Activated CD4-positive, alpha-beta T cell treated with anti-CD3 and anti-CD28 coated beads for 36 hours (primary cell): ENCODE measurements around the gene POLE. TPM values are rescaled to one million over a fixed set of nuclear protein-coding genes. Genes with fewer than 3 reads are reported as not detected.
A peak's percentile ranks its signal among the peaks of the same experiment; 100 is the strongest.

Experiments used
- ATAC-seq: fragments of 200-7000 bp; cut with Tn5 transposase; one replicate; pipeline ENCODE4 v1.10.0; 2021; ENCODE audit warnings: mild to moderate bottlenecking, moderate library complexity
- CTCF ChIA-PET: fragments of 350-600 bp; sonication (Branson Sonifier 250); formaldehyde crosslinking; loops from one replicate; lab custom pipeline; 2021; ENCODE audit warnings: antibody characterized with exemption; lab: Charles Lee
- POLR2A ChIA-PET: fragments of 350-600 bp; sonication (Branson Sonifier 250); formaldehyde crosslinking; loops from one replicate; lab custom pipeline; 2021; ENCODE audit warnings: antibody characterized with exemption, inconsistent platforms; lab: Charles Lee
- DNase-seq: peaks from one replicate; pipeline ENCODE4 v3.0.0-alpha.2; 2020
- H3K27ac Mint-ChIP-seq: one replicate; pipeline ENCODE4 v1.8.0; 2021; ENCODE audit warnings: mixed read lengths
- H3K27me3 Mint-ChIP-seq: one replicate; pipeline ENCODE4 v1.8.0; 2021; ENCODE audit warnings: mixed read lengths
- H3K36me3 Mint-ChIP-seq: one replicate; pipeline ENCODE4 v1.8.0; 2021; ENCODE audit warnings: low read depth, mixed read lengths
- H3K4me1 Mint-ChIP-seq: one replicate; pipeline ENCODE4 v1.8.0; 2021; ENCODE audit warnings: mixed read lengths
- H3K4me3 Mint-ChIP-seq: one replicate; pipeline ENCODE4 v1.8.0; 2021; ENCODE audit warnings: mild to moderate bottlenecking, moderate library complexity, mixed read lengths
- H3K9me3 Mint-ChIP-seq: one replicate; pipeline ENCODE4 v1.8.0; 2021; ENCODE audit warnings: low read depth, mixed read lengths
- intact Hi-C, 2 experiments: fragments of 100-400 bp; cut with DNase I in 1 of 2; cut with micrococcal nuclease in 1 of 2; formaldehyde crosslinking; loops; one replicate each; pipeline versions ENCODE4 v1.14.2 to v1.15.1; 2022 to 2024; cut with DNase I, micrococcal nuclease
- total RNA-seq, 2 experiments: library from RNA; stranded (reverse); gene quantifications; one replicate each; pipeline ENCODE4 v1.2.3, GENCODE V29; 2021

The POLE gene
- total RNA-seq, 2 experiments from 2014 or later, result 121 to 124 TPM

GRCh38 chr12:132672678-132673077 lies 14.5 kb downstream of the POLE start:
- peaks cover 63% of the 10 kb centered on the region for H3K36me3 Mint-ChIP-seq

DNA sequence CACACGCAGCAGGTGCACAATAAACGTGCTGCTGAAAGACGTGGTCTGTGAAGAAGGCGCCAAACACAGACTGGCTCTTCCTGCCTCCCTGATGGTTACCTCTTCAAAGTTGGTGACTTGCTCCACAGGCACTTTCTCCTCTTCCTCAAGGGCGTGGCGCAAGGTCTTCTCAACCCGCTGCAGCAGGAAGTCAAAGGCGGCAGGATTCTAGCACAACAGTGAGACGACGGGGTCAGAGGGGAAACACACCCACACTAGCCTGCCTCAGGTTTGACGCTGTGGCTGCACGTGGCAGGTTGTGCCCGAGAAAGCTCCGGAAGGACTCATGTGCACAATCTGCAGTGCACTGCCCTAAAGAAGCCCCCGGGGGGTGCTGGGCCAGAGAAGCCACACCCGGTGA lies 15.0 kb downstream of the POLE start:
- ChIA-PET CTCF (no interaction called here), POLR2A (no interaction called here)
- Mint-ChIP-seq H3K9me3 (no peaks in the 10 kb centered on the region), H3K4me1 (no peaks in the 10 kb centered on the region), H3K27me3 (no peaks in the 10 kb centered on the region), H3K36me3 (peaks cover 63% of the 10 kb centered on the region), H3K27ac (peak overlapping the region; percentile 25), H3K4me3 (no peak overlapping the region)
- no peak for DNase-seq
- intact Hi-C loops, result no loop called here
- ATAC-seq, result no peak

More at GRCh38 chr12:132672678-132673077, 14.5 kb downstream of the POLE start:
- ChIA-PET POLR2A (no interaction called here), CTCF (no interaction called here)
- H3K4me1 Mint-ChIP-seq, result no peaks in the 10 kb centered on the region
- no peaks in the 10 kb centered on the region for H3K9me3 Mint-ChIP-seq
- no peaks in the 10 kb centered on the region for H3K27me3 Mint-ChIP-seq
- ATAC-seq (no peak), DNase-seq (no peak)
- no peak overlapping the region for H3K27ac Mint-ChIP-seq
- no peak overlapping the region for H3K4me3 Mint-ChIP-seq
- intact Hi-C loops, result no loop called here

GRCh38 chr12:132669166-132669879 lies 17.8 kb downstream of the POLE start:
- Mint-ChIP-seq H3K4me1 (no peaks in the 10 kb centered on the region), H3K9me3 (no peaks in the 10 kb centered on the region), H3K4me3 (no peak overlapping the region), H3K27me3 (no peaks in the 10 kb centered on the region), H3K36me3 (peaks cover 67% of the 10 kb centered on the region), H3K27ac (no peak overlapping the region)
- ChIA-PET CTCF (no interaction called here), POLR2A (interaction anchor here (0.7 kb wide), 1 partner anchor 18 kb away, joined by 6 read pairs; no protein-coding TSS in a partner anchor)
- ATAC-seq (no peak), DNase-seq (no peak)
- intact Hi-C loops, result no loop called here

GRCh38 chr12:132668191-132669088 lies 18.7 kb downstream of the POLE start:
- intact Hi-C loops, result no loop called here
- H3K4me1 Mint-ChIP-seq, result no peaks in the 10 kb centered on the region
- POLR2A ChIA-PET, result no interaction called here
- no peak overlapping the region for H3K27ac Mint-ChIP-seq
- no peaks in the 10 kb centered on the region for H3K27me3 Mint-ChIP-seq
- ATAC-seq, result no peak
- no peaks in the 10 kb centered on the region for H3K9me3 Mint-ChIP-seq
- CTCF ChIA-PET, result interaction anchor here (0.6 kb wide), 1 partner anchor 18 kb away, joined by 4 read pairs; no protein-coding TSS in a partner anchor
- H3K4me3 Mint-ChIP-seq, result no peak overlapping the region
- peaks cover 62% of the 10 kb centered on the region for H3K36me3 Mint-ChIP-seq
- DNase-seq, result no peak

DNA sequence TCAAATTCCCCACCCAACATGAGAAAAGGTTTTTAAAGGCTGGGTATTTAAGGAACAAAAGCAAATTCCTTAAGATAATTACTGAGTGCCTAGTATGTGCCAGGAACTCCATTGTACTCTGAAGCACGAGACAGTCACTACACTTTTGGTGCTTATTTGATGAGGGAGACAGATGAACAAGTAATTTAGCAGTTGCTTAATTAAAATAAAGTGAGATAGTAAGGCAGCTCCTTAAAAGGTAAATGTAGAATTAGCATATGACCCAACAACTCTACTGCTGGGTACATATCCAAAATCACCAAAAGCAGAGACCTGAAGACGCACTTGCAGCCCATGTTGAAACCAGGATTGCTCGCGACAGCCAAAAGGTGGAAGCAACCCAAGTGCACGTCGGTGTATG lies 21.3 kb downstream of the POLE start:
- Mint-ChIP-seq H3K4me1 (peaks cover 10% of the 10 kb centered on the region), H3K4me3 (no peak overlapping the region), H3K27ac (no peak overlapping the region), H3K9me3 (no peaks in the 10 kb centered on the region), H3K36me3 (peaks cover 76% of the 10 kb centered on the region), H3K27me3 (no peaks in the 10 kb centered on the region)
- ChIA-PET POLR2A (interaction anchor here (0.5 kb wide), 1 partner anchor 26 kb away, joined by 3 read pairs; no protein-coding TSS in a partner anchor), CTCF (no interaction called here)
- intact Hi-C loops, result no loop called here
- DNase-seq, result no peak
- ATAC-seq, result no peak

- ChIA-PET CTCF (no interaction called here), POLR2A (interaction anchor here (0.5 to 0.7 kb wide), 2 partner anchors 27 to 78 kb away, joined by 3 read pairs; no protein-coding TSS in a partner anchor)
- Mint-ChIP-seq H3K27me3 (no peaks in the 10 kb centered on the region), H3K9me3 (no peaks in the 10 kb centered on the region), H3K36me3 (peaks cover 77% of the 10 kb centered on the region), H3K4me3 (no peak overlapping the region), H3K27ac (no peak overlapping the region), H3K4me1 (peaks cover 10% of the 10 kb centered on the region)
- ATAC-seq (no peak), DNase-seq (no peak)
- intact Hi-C loops, result no loop called here
Observed at GRCh38 chr12:132665149-132665491, 22.0 kb downstream of the POLE start.

DNA sequence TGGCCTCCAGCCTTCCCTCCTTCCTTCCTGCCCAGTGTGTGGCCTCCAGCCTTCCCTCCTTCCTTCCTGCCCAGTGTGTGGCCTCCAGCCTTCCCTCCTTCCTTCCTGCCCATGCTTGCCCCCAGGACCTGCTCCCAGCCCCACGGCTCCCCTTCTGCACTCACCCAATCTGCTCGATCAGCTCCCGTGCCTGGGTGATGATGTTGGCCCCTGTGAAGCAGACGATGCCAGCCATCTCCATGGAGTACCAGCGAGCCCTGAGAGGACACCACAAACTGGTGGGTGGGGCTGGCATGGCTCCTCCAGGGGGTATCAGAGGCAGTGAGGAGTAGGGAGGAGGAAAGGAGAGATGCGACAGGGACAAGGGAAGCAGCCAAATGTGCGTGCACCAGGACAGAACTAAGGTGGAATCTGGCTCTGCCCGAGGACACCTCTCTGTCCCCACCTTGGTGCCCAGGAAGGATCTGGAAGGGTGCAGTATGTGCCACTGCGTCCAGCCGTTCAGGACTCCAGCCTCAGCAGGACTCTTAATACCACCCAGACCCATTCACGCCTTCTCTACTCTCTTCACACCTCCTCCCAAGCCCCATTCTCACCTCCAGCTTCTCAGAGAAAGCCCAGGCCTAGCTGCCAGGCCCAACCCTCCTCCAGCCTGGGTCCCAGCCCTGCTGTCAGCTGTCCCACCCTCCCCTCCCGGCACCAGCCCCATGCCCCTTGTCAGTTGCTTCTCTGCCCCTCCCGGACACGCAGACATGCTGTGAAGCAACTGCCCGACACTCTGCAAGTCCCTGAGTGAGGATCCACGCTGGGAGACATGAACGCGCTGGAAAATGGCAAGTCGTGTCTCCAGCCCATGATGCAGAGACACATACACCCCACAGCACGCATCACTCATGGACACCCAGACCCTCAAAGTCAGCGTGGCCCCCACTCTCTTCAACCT lies 22.7 kb downstream of the POLE start:
- Mint-ChIP-seq H3K9me3 (no peaks in the 10 kb centered on the region), H3K4me3 (no peak overlapping the region), H3K27me3 (no peaks in the 10 kb centered on the region), H3K4me1 (peaks cover 10% of the 10 kb centered on the region), H3K36me3 (peaks cover 77% of the 10 kb centered on the region), H3K27ac (no peak overlapping the region)
- POLR2A ChIA-PET, result interaction anchor here (0.7 kb wide), 2 partner anchors 78 to 145 kb away, joined by 3 to 4 read pairs; no protein-coding TSS in a partner anchor
- DNase-seq (no peak), ATAC-seq (no peak)
- intact Hi-C loops, result no loop called here
- CTCF ChIA-PET, result interaction anchor here (1.2 kb wide), 1 partner anchor 50 kb away, joined by 3 read pairs; no protein-coding TSS in a partner anchor

GRCh38 chr12:132662901-132663755 lies 24.0 kb downstream of the POLE start:
- Mint-ChIP-seq H3K4me3 (no peak overlapping the region), H3K4me1 (peaks cover 10% of the 10 kb centered on the region), H3K36me3 (peaks cover 77% of the 10 kb centered on the region), H3K9me3 (no peaks in the 10 kb centered on the region), H3K27me3 (no peaks in the 10 kb centered on the region), H3K27ac (no peak overlapping the region)
- ChIA-PET POLR2A (interaction anchor here (0.6 to 0.7 kb wide), 2 partner anchors 143 to 479 kb away, joined by 4 read pairs; no protein-coding TSS in a partner anchor), CTCF (interaction anchor here (1.2 kb wide), 1 partner anchor 48 kb away, joined by 3 read pairs; no protein-coding TSS in a partner anchor)
- DNase-seq (no peak), ATAC-seq (no peak)
- intact Hi-C loops, result no loop called here

GRCh38 chr12:132661972-132662371 lies 25.2 kb downstream of the POLE start:
- Mint-ChIP-seq H3K4me3 (no peak overlapping the region), H3K4me1 (peaks cover 10% of the 10 kb centered on the region), H3K36me3 (peaks cover 78% of the 10 kb centered on the region), H3K27me3 (no peaks in the 10 kb centered on the region), H3K9me3 (no peaks in the 10 kb centered on the region), H3K27ac (no peak overlapping the region)
- intact Hi-C loops, result no loop called here
- no peak for ATAC-seq
- POLR2A ChIA-PET, result no interaction called here
- CTCF ChIA-PET, result no interaction called here
- DNase-seq, result no peak

DNA sequence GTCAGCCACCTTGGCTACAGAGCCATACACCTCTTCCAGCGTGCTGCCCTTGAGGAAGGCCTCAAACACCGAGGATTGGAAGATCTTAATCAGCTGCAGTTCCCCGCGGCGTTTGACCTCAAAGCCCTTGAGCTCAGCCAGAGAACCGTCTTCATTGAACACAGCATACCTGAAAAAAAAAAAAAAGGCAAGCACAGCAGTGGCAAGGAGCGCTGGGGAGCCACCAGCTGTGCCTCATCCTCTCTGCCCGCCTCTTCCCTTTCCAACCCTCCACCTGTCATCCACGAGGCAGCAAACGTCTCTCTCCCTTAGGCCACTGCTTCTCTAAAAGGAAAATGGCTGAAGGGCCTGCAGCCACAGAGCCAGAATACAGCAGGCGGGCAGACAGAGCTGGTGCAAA lies 26.1 kb downstream of the POLE start:
- intact Hi-C loops, result no loop called here
- CTCF ChIA-PET, result no interaction called here
- H3K27ac Mint-ChIP-seq, result no peak overlapping the region
- POLR2A ChIA-PET, result no interaction called here
- H3K4me1 Mint-ChIP-seq, result peaks cover 10% of the 10 kb centered on the region
- H3K36me3 Mint-ChIP-seq, result peaks cover 73% of the 10 kb centered on the region
- ATAC-seq, result no peak
- no peaks in the 10 kb centered on the region for H3K9me3 Mint-ChIP-seq
- DNase-seq, result no peak
- no peak overlapping the region for H3K4me3 Mint-ChIP-seq
- no peaks in the 10 kb centered on the region for H3K27me3 Mint-ChIP-seq
